HuH-7.5 (cell line): ENCODE data around the gene LGALS8.

Experiments
- DNase-seq: peaks from one replicate; pipeline ENCODE4 v3.0.0; 2011; ENCODE audit warnings: low spot score

LGALS8 gene

DNA sequence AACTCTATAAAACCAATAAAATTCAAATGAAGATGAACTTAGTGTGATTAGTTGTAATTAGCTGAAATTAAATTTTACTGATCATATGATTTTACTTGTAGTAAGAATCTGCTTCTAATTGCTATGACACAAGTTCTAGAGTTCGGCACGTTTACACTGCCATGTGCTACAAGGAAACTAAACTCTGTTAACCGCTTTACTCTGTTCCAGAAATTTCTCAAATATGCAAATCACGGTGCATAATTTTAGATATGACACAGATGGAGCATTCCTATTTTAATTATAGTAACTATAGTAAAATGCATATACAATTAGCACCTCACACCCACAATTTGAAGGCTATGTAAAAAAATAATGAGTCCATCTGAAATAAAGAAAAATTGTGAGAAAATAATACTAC lies 65.7 kb downstream of the LGALS8 start:
- no peak for DNase-seq

- DNase-seq: no peak
Measured at GRCh38 chr1:236590553-236591150, 66.9 kb downstream of the LGALS8 start.

GRCh38 chr1:236602171-236602570 lies 78.4 kb downstream of the LGALS8 start:
- no peak for DNase-seq
